Loucy (cell line): ENCODE data around the gene GRN.

Experiments
- H2AFZ ChIP-seq: fragments of 200-600 bp; sonication (generic); 2 replicates; pipeline ENCODE4 v1.6.0; 2016; ENCODE audit warnings: antibody characterized with exemption, mild to moderate bottlenecking, low read length, moderate library complexity
- H3F3A ChIP-seq: fragments of 200-600 bp; 2 replicates; pipeline ENCODE4 v1.6.0; 2016; ENCODE audit warnings: antibody characterized with exemption, low read depth, mild to moderate bottlenecking
- H3K27me3 ChIP-seq: fragments of 200-600 bp; sonication (generic); 2 replicates; pipeline ENCODE4 v1.6.1; 2014; ENCODE audit warnings: low read length, mild to moderate bottlenecking; ENCODE audit not compliant: insufficient read depth, poor library complexity, severe bottlenecking
- H3K36me3 ChIP-seq: fragments of 200-600 bp; sonication (generic); 2 replicates; pipeline ENCODE4 v1.6.1; 2016; ENCODE audit warnings: low read length; ENCODE audit not compliant: insufficient read depth
- H3K4me1 ChIP-seq: fragments of 200-600 bp; sonication (generic); 2 replicates; pipeline ENCODE4 v1.5.1; 2014; ENCODE audit warnings: low read length, mild to moderate bottlenecking; ENCODE audit not compliant: insufficient read depth, poor library complexity, severe bottlenecking
- H3K4me2 ChIP-seq: fragments of 200-600 bp; sonication (generic); 2 replicates; pipeline ENCODE4 v1.6.0; 2014; ENCODE audit warnings: antibody characterized with exemption, low read length, low read depth, mild to moderate bottlenecking; ENCODE audit not compliant: poor library complexity, severe bottlenecking
- H3K4me3 ChIP-seq: fragments of 200-600 bp; sonication (generic); 2 replicates; pipeline ENCODE4 v1.5.1; 2014; ENCODE audit warnings: low read length, mild to moderate bottlenecking, mixed read lengths; ENCODE audit not compliant: poor library complexity, severe bottlenecking
- H3K79me2 ChIP-seq: fragments of 200-600 bp; sonication (generic); 2 replicates; pipeline ENCODE4 v1.6.1; 2014; ENCODE audit warnings: low read length; ENCODE audit not compliant: insufficient read depth
- H3K9ac ChIP-seq: fragments of 200-600 bp; sonication (generic); 2 replicates; pipeline ENCODE4 v1.6.0; 2014; ENCODE audit warnings: mild to moderate bottlenecking, low read depth, low read length, moderate library complexity; ENCODE audit not compliant: poor library complexity, severe bottlenecking
- H3K9me2 ChIP-seq: fragments of 200-600 bp; sonication (generic); replicated peaks from 2 replicates; pipeline ENCODE4 v1.6.1; 2016; ENCODE audit warnings: low read depth, low read length, mixed read lengths
- H3K9me3 ChIP-seq: fragments of 200-600 bp; sonication (generic); 2 replicates; pipeline ENCODE4 v1.6.1; 2014; ENCODE audit warnings: mild to moderate bottlenecking, antibody characterized with exemption, low read length, low read depth; ENCODE audit not compliant: insufficient read depth
- H4K20me1 ChIP-seq: fragments of 200-600 bp; sonication (generic); 2 replicates; pipeline ENCODE4 v1.6.0; 2014; ENCODE audit warnings: antibody characterized with exemption, low read length, mild to moderate bottlenecking; ENCODE audit not compliant: insufficient read depth, poor library complexity, severe bottlenecking
- CTCF ChIP-seq: fragments of 200-600 bp; sonication (generic); conservative IDR thresholded peaks from 2 replicates; pipeline ENCODE4 v1.5.1; 2014; ENCODE audit warnings: mild to moderate bottlenecking, antibody characterized with exemption, low read length
- EZH2phosphoT487 ChIP-seq: fragments of 200-600 bp; IDR thresholded peaks from 2 replicates; pipeline ENCODE4 v1.6.1; 2018; ENCODE audit warnings: antibody characterized with exemption, mild to moderate bottlenecking, moderate library complexity, borderline replicate concordance

GRN gene

GRCh38 chr17:44333371-44333770 is 11.7 kb upstream of the GRN start:
- no peaks in the 10 kb centered on the region for H3F3A ChIP-seq
- no peak overlapping the region for H3K4me2 ChIP-seq
- H3K4me3 ChIP-seq: no peak overlapping the region
- no peak overlapping the region for H3K9ac ChIP-seq
- no peak overlapping the region for H2AFZ ChIP-seq
- no peaks in the 10 kb centered on the region for H3K36me3 ChIP-seq
- no peak for TF ChIP-seq CTCF
- TF ChIP-seq EZH2phosphoT487: no peak
- H3K79me2 ChIP-seq: no peaks in the 10 kb centered on the region
- no peaks in the 10 kb centered on the region for H3K4me1 ChIP-seq
- H3K9me2 ChIP-seq: no peaks in the 10 kb centered on the region
- no peaks in the 10 kb centered on the region for H4K20me1 ChIP-seq
- no peaks in the 10 kb centered on the region for H3K27me3 ChIP-seq
- H3K9me3 ChIP-seq: no peaks in the 10 kb centered on the region

GRCh38 chr17:44334315-44334714 is 10.8 kb upstream of the GRN start:
- no peaks in the 10 kb centered on the region for H4K20me1 ChIP-seq
- H2AFZ ChIP-seq: no peak overlapping the region
- H3K4me3 ChIP-seq: no peak overlapping the region
- no peaks in the 10 kb centered on the region for H3K4me1 ChIP-seq
- H3K9me2 ChIP-seq: no peaks in the 10 kb centered on the region
- no peak overlapping the region for H3K9ac ChIP-seq
- H3K9me3 ChIP-seq: no peaks in the 10 kb centered on the region
- TF ChIP-seq EZH2phosphoT487 (no peak), CTCF (no peak)
- no peaks in the 10 kb centered on the region for H3K79me2 ChIP-seq
- no peaks in the 10 kb centered on the region for H3F3A ChIP-seq
- no peaks in the 10 kb centered on the region for H3K27me3 ChIP-seq
- H3K36me3 ChIP-seq: no peaks in the 10 kb centered on the region
- H3K4me2 ChIP-seq: no peak overlapping the region

- H2AFZ ChIP-seq: no peak overlapping the region
Measured at GRCh38 chr17:44334727-44335126, 10.4 kb upstream of the GRN start.

More at GRCh38 chr17:44334727-44335126, 10.4 kb upstream of the GRN start:
- Histone ChIP-seq H3K4me3 (no peak overlapping the region), H3F3A (no peaks in the 10 kb centered on the region), H3K4me1 (no peaks in the 10 kb centered on the region), H3K79me2 (no peaks in the 10 kb centered on the region), H3K27me3 (no peaks in the 10 kb centered on the region), H3K36me3 (no peaks in the 10 kb centered on the region), H4K20me1 (no peaks in the 10 kb centered on the region), H3K9me2 (no peaks in the 10 kb centered on the region), H3K4me2 (no peak overlapping the region), H3K9ac (no peak overlapping the region), H3K9me3 (no peaks in the 10 kb centered on the region)
- TF ChIP-seq CTCF (no peak), EZH2phosphoT487 (no peak)
